HG03064 (cell line): ENCODE data around the gene B4GALT1.
"Not testable (repeated sequence)": the region's sequence is repeated elsewhere in the genome, so short reads cannot be mapped to it uniquely, and the experiment has no call there.

Source experiments
- ATAC-seq: cut with Tn5 transposase; IDR thresholded peaks from one replicate; pipeline ENCODE4 v1.9.1; 2021; ENCODE audit warnings: low read depth; ENCODE audit not compliant: unreplicated experiment

The B4GALT1 gene

DNA sequence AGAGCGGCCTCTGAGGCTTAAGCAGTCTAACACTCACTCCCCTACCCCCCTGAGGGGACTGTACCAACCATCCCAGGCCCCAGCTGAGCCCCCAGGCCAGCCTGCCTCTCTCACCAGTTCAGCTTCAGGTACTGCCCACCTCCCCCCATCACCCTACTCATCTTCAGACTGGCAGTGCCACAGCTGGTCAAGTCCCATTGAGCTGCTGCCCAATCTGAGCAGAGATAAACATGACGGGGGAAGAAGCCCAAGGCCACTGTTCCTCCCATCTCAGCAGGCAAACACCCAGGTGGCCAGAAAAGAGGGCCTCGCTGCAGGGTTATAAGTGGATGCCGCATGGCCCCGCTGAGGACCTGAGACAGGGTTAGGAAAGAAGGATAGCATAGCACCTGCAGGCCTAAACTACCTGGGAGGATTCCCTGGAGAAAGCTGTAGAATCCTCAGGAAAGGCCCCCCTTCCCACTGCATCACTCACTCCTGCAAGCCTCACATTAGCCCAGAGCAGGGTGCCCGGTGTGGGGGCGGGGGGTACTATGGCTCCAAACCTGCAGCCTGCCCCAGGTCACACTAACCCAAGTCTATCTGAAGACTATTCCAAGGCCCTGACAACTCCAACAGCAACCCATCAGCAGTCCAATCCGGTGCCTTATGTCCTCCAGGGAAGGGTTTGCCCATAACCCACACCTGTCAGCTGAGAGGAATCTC lies 3.6 kb downstream of the B4GALT1 start:
- ATAC-seq, result no peak

DNA sequence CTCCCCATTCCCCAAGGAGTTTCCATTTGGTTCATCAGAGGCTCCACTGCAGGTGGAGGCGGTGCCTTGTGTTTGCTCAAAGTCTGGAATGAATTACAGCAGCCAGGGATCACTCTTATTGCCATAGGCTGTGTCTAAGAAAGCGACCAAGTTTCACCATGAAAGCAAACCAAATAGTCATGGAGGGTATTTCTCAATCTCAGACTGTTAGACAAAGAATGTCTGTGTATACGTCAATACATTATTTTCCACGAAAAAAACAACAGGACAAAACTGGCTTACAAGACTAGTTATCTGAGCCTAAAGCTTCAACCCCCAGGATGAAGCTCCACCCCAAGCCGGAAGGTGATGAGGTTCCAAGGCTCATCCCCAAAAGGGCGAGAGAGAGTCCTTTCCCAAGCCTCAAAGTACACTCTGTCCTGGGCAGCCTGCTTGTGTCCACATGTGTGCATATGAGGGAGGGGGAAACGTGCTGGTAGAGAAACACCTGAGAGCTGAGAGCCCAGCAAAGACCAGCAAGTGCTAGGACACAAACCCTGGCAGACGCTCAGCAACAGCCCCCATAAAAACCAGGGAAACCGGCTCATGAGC lies 4.3 kb downstream of the B4GALT1 start:
- ATAC-seq, result no peak

DNA sequence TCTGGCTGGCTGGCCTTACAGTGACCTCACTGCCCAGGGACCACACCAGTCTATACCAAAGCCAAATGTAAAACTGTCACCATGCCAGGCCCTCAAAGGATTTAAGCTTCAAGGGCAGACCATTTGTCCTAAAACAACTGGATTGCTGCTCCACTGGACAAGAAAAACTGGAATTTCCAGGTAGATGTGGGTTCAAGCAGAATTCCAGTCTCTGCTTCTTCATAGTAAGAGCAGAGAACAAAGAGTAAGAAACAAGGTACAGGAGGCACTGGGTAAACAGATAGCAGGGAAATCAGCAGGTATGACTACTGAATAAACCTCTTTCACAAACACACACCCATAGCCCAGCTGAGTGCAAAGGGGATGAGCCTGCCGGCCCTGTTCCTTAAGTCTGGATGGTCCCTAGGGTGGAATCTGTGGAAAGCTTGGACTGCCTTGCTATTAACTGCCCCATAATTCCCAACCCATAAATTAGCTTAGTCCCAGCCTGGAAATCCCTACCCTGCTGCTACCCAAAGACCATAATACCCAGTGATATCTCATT lies 5.5 kb downstream of the B4GALT1 start:
- ATAC-seq, result no peak

DNA sequence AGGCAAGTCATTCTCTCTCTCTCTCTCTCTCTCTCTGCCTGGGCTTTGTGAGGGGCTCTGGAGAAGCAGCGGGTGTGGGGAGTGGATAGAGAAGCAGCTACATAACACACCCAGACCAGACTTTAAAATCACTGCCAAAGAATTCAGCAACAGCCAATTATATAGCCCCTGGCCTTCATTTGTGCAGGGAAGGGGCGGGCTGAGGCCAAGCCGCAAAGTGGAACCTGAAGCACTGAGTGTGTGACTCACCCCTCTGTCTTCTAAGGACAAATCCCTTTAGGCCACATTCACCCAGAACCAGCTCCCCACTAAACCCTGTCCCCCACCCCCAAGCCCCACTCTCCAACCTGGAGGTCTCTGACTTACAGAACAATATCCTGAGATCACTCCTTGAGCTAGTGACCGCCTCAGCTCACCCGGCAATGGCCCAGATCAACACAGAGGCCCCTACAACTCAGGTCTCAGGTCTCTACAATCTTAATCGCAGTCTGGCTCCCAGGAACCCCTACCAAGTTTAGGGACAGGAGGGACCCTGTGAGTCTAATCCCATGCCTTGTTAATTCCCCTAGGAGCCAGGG lies 6.0 kb downstream of the B4GALT1 start:
- no peak for ATAC-seq

DNA sequence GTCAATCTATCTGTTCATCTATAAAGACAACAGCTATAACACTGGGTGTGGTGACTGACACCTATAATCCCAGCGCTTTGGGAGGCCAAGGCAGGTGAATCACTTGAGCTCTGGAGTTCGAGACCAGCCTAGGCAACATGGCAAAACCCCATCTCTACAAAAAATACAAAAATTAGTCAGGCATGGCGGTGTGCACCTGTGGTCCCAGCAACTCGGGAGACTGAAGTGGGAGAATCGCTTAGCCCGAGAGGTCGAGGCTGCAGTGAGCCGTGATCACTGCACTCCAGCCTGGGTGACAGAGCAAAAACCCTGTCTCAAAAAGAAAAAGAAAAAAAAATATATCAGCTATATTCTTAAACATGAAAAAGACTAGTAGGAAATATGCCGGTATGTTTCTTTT lies 6.7 kb downstream of the B4GALT1 start:
- not testable (repeated sequence) for ATAC-seq

DNA sequence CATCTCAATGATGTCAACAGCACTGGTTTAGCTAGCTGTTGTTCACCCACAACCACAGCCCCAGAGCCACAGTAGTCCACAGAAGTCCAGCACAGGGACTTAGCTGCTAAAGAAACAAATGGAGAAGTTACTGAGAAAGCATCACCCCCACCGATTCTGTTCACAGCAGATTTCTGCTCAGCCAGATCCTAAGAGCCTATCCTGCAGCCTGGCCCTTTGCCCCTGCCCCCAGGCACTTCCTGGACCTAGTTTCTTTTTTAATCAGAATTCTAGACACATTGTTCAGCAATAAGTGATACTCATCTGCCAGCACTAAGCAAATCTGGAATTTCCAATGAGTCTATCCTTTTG lies 7.4 kb downstream of the B4GALT1 start:
- ATAC-seq, result no peak

DNA sequence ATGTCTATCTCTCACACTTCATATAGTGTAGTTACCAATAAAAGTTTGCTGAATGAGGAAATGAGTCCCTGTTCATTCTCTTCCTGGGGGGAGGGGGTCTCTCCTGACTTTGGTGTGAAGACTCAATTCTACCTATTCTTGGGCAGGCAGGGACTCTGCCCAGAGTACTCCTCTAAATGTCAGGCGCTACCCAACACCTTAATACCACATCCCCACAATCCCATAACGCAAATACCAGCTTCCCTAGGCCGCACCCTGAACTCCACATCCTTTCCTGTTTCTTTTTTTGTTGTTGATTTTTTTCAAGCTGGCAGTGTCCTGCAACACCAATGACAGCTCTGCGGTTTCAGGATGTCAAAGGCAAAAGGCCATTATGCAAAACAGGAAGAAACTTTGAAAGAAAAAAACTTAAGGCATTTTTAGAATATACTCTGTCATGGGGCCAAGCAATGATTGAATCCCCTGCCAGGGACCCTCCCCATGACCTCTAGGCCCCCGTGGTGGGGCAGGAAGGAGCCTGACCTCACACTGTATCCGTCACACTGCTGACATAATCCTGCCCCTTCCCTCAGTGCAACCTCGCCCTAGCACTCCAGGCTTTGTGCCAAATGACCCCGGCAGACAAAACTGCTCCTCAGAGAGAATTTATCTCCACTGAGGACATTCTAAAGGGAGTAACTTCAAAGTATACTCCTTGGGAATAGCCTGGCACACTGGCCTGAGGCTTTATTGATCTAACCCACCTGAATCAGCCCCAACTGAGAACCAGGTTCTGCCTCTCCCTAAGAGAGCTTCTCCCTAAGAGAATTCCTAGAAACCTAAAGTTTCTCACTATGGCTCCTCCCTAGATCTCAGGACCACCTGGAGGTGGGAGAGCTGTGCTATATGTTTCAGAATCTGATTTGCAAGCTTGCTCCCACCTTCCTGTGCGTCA lies 8.0 kb downstream of the B4GALT1 start:
- no peak for ATAC-seq

DNA sequence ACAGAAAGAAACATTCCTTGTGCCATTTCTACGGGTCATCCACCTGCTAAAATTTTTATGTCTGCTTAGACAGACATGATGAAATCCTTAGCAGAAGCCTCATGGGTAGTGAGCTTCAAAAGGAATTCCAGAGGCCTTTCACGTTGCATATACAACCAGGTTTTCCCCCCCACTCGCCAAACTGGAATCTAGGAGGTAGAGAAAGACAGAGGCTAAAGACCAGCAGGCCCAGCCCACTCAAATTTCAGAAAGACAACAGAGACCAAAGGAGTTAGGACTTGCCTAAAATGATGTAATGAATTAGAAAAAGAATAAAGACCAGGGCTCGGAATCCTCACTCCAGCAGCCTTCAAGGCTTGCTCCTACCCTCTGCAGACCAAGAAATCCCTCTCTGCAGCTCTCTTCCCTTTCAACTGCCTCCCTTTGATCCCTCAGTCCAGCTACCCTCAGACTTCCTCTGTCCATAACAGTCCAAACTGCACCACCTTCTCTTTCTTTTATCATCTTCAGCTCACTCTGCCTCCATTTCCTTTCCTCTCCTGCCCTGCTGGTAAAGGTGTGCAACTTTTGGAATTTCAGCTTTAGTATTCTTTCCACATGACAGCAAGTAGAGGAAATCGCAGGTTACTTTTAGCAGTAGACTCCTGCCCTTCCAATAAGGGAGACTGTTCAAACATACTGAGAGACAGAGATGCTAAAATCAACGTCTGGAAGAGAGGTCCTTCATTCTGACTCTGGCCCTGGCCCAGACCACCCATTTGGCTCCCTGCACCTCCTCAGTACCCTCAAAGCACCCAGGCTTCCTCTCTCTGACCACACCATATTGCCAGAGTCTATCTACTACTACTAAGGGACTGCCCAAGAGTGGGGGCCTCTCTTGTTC lies 8.9 kb downstream of the B4GALT1 start:
- ATAC-seq, result no peak

DNA sequence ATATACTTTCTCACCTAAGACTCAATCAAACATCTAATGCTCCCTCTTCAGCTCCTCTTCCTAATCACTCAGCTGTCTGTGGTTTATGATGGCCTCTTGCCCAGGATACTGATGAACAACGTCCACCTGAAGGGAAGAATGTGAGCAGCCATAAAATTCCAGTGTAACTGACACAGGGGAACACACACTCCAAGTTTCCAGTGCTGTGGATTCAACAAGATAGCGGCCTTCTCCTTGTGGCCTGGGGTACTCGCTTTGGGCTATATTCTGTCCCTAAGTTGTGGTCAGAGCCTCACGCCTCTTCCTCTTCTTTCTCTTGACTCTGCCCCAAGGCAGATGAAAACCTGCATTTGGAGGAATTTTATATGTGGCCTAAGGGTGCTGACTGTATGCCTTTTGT lies 11.7 kb downstream of the B4GALT1 start:
- no peak for ATAC-seq

DNA sequence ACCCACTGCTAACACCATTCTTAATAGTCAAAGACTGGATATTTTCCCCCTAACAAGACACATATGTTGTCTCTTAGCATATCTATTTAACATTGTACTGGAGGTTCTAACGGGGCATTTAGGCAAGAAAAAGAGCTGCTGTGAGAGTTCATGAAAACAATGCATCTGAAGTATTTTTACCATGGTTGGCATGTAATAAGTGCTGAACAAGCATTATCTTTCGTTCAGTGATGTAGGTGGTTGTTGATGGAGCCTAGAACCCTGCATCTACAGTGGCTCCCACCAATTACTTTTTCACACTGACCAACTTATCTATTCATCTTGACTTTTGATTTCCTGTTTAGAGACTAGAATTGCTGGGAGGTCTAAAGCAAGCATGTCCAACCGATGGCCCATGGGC lies 12.8 kb downstream of the B4GALT1 start:
- ATAC-seq, result no peak

DNA sequence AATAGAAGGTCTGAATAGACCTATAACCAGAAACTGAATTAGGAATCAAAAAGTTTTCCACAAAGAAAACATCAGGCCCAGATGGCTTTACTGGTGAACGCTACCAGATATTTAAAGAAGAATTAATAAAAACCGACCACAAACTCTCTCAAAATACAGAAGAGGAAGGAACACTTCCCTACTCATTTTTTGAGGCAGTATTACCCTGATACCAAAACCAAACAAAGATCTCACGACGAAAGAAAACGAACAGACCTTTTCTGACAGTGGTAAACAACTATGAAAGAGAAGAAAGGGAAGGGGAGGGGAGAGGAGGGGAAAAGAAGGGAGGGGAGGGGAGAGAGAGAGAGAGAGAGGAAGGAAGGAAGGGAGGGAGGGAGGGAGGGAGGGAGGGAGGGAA lies 13.5 kb downstream of the B4GALT1 start:
- ATAC-seq, result no peak

DNA sequence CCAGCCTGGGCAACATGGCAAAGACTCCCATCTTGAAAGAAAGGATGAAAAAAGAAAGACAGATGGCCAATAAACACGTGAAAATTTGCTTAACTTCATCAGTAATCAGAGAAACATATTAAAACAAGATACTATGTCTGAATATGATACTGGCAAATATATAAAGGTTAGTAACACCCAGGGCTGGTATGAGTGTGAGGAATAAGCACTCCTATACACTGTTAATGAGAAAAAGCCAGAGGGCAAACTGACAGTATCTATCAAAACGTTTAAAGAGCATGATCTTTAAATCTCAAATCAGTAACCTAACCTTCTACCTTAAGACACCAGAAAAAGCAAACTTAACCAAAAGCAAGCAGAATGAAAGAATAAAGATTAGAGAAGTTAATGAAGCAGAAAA lies 14.1 kb downstream of the B4GALT1 start:
- ATAC-seq, result no peak

DNA sequence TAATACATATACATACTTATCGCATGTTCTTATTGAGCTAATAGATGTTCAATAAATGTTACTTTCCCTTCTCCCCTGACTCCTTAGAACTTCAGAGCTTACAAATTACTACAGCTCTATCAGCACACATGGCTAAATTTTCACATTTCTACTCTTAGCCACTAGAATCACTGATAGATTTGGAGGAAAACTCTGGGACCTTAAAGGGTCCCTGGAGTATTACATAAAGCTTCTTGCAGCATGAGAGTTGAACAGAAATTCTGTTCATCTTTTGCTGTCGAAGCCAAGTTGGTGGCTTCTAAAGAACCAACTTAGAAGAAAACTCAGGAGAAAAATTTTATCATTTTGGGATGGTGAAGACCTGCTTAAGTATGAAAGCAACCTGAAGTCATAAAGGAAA lies 15.5 kb downstream of the B4GALT1 start:
- ATAC-seq, result no peak

DNA sequence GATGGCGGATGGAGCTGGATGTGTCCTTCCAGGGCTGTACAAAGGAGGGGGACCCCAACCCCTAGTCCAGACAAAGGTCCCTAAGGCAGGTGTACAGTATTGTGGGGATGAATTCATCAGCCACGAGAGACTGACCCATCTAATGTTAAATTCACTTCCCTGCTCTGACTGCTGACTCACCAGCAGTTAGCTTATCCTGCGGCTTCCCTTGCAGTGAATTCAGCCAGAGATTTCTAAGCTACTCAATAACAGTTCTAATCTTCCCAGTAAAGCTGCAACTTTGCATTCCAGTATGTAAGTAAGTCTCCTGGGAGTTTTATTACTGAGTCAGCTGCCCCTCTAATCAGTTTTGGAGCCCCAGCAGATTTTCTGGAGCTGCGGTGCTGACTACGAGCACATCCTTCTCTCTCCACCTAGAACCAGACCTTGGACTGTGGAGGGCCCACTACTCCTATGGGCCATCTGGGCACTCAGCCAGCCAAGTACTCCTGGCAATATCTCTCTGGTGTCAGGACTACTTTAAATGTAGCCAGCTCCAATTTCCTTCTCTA lies 16.1 kb downstream of the B4GALT1 start:
- ATAC-seq, result no peak

DNA sequence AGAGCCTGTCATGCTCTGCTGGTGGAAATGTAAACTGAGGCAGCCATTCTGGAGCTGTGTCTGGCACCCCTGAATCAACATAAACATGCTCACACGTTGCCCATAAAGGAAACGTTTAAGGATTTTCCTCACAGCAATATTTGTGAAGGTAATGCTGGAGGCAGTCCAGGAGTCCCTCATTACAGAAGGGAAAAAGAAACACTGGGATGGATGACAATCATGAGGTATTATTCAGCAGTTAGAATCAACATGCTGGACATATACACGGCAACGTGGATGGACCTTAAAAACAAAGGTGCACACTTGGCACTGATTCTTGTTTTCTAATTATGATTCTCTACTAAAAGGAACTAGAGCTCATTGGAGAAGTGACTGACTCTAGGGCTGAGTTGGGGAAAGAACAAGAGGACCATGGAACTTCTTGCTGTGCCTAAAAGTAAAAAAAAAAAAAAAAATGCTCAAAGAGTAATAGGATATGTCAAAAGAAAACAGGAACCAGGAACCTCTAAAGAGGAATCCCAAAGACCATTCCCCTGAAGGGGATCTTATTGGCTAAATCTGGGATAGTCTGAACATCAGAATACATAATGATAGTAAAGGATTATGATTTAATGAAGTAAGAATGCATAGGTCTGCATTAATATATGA lies 18.6 kb downstream of the B4GALT1 start:
- ATAC-seq, result no peak

DNA sequence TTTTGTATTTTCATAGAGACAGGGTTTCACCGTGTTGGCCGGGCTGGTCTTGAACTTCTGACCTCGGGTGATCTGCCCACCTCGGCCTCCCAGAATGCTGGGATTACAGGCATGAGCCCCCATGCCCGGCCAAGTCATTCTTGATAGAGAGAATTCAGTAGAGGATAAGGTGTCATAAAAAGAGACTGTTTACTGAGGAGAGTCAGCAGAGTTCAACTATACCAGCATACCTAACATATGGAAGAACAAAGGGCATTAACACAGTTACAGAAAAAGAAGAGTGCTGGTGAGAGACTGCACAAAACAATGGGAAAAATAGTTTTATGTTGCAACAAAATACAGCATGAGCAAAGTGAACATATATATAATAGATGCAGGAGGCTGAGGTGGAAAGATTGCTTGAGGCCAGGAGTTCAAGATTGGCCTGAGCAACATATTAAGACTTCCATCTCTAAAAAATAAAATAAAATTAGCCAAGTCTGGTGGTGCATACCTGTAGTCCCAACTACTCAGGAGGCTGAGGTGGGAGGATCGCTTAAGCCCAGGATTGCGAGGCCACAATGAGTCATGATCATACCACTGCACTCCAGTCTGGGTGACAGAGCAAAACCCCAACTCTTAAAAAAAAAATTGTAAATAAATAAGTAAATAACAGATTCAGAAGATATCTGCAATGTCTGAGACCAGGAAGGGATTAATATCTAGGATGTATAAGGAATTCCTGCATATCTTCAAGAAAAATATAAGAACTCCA lies 19.5 kb downstream of the B4GALT1 start:
- ATAC-seq, result no peak

DNA sequence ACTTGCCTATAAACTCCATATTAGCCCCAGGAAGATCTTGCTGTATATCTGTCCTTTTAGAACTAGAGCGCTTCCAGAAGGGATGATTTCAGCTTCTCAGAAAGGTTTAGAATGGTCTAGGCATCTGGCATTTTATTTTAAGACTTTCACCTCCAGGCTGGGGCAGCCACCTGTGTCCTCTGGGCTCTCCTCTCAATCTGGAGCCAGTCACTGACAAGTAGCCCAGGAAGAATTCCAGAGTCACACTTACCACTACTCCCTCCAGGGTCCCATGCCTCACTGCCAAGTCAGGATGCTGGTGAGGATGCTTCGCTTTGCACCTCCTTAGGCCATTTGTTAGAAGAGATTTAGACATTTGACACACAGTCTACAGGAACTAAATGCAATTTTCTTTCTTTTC lies 20.8 kb downstream of the B4GALT1 start:
- no peak for ATAC-seq

DNA sequence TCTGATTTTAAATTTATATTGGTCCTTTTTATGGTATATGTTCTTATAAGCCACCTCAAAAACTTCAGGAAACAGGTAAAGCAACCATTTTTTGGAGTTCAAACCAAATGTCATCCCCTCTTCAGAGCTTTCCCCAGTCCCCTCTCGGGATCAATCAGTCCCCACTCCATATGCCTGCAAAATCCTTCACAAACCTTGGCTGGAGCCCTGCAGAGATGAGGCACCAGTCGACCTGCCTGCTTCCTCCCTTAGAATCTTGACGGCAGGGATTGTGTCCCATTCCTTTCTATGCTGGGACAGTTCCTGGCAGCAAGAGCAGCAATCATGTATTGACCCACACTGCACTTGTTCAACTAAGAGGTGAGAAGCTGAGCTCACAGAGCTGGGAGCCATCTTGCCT lies 22.6 kb downstream of the B4GALT1 start:
- ATAC-seq, result no peak

DNA sequence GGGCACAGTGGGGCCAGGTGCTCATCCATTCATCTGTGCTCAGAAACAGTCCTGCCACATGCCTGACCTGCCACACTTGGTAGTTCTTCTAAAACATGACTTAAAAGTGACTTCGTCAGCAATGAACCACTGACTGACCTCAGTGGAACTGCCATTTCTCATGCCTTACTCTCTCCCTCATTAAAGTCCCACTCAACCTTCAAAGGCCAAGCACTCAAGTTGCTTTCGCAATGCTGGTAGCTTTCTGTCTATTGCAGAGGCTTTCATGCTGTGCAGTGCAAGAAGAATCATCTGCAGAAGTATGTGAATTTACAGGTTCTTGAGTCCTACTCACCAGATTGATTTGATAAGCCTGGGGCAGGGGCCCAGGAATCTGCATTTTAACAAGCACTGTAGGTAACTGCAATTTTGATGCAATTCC lies 23.9 kb downstream of the B4GALT1 start:
- ATAC-seq, result no peak
